WTC11 (cell line): ENCODE data around the gene PEX11B. TPM values are rescaled to one million over a fixed set of nuclear protein-coding genes. Genes with fewer than 3 reads are reported as not detected.

Source experiments
- ATAC-seq: fragments of 200-7000 bp; cut with Tn5 transposase; 2 replicates; pipeline ENCODE4 v1.10.0; 2021; ENCODE audit warnings: mild to moderate bottlenecking, moderate library complexity
- CTCF ChIA-PET: fragments of 300-600 bp; sonication (Branson Sonifier 250); formaldehyde crosslinking; loops from one replicate; lab custom pipeline; 2021; ENCODE audit warnings: antibody characterized with exemption; lab: Charles Lee
- POLR2A ChIA-PET: fragments of 350-600 bp; sonication (Branson Sonifier 250); formaldehyde crosslinking; loops from one replicate; lab custom pipeline; 2021; ENCODE audit warnings: antibody characterized with exemption; lab: Charles Lee
- DNase-seq: peaks from one replicate; pipeline ENCODE4 v3.0.0; 2021; ENCODE audit warnings: low spot score
- H3K27ac Mint-ChIP-seq: 2 replicates; pipeline ENCODE4 v1.8.0; 2021; ENCODE audit warnings: mixed read lengths
- H3K27me3 Mint-ChIP-seq: 2 replicates; pipeline ENCODE4 v1.8.0; 2021; ENCODE audit warnings: low read depth, mild to moderate bottlenecking, moderate library complexity, mixed read lengths
- H3K36me3 Mint-ChIP-seq: 2 replicates; pipeline ENCODE4 v1.8.0; 2021; ENCODE audit warnings: mixed read lengths
- H3K4me1 Mint-ChIP-seq: 2 replicates; pipeline ENCODE4 v1.8.0; 2022; ENCODE audit warnings: mixed read lengths
- H3K4me3 Mint-ChIP-seq: 2 replicates; pipeline ENCODE4 v1.8.0; 2021; ENCODE audit warnings: mild to moderate bottlenecking, moderate library complexity, mixed read lengths
- H3K9me3 Mint-ChIP-seq: 2 replicates; pipeline ENCODE4 v1.8.0; 2021; ENCODE audit warnings: mixed read lengths
- AR ChIP-seq: fragments of 250-450 bp; sonication (Bioruptor Pico); IDR thresholded peaks from 2 replicates; pipeline ENCODE4 v1.9.0; 2021; ENCODE audit warnings: mild to moderate bottlenecking
- ATF1 ChIP-seq: sonication (generic); formaldehyde crosslinking; IDR thresholded peaks from 2 replicates; pipeline ENCODE4 v1.8.1; 2023; ENCODE audit warnings: mild to moderate bottlenecking, moderate library complexity, missing genetic modification reagents
- ATF6 ChIP-seq: sonication (generic); formaldehyde crosslinking; IDR thresholded peaks from 2 replicates; pipeline ENCODE4 v1.8.1; 2023; ENCODE audit warnings: mild to moderate bottlenecking, missing genetic modification reagents
- CBFB ChIP-seq: sonication (generic); formaldehyde crosslinking; IDR thresholded peaks from 2 replicates; pipeline ENCODE4 v1.8.1; 2022; ENCODE audit warnings: mild to moderate bottlenecking, low read depth, missing genetic modification reagents
- CREM ChIP-seq: sonication (generic); formaldehyde crosslinking; IDR thresholded peaks from 2 replicates; pipeline ENCODE4 v1.8.1; 2022; ENCODE audit warnings: mild to moderate bottlenecking, missing genetic modification reagents, moderate library complexity
- ERG ChIP-seq: fragments of 250-450 bp; sonication (Bioruptor Pico); IDR thresholded peaks from 2 replicates; pipeline ENCODE4 v1.8.0; 2021; ENCODE audit warnings: mild to moderate bottlenecking
- NR2C2 ChIP-seq: sonication (generic); formaldehyde crosslinking; IDR thresholded peaks from 2 replicates; pipeline ENCODE4 v1.8.0; 2022; ENCODE audit warnings: mild to moderate bottlenecking, missing genetic modification reagents
- RORB ChIP-seq: fragments of 250-450 bp; sonication (Bioruptor Pico); IDR thresholded peaks from 2 replicates; pipeline ENCODE4 v1.9.0; 2021; ENCODE audit warnings: mild to moderate bottlenecking
- SP1 ChIP-seq: sonication (generic); formaldehyde crosslinking; conservative IDR thresholded peaks from 2 replicates; pipeline ENCODE4 v1.8.1; 2022; ENCODE audit warnings: missing genetic modification reagents
- TCF7 ChIP-seq: sonication (generic); formaldehyde crosslinking; IDR thresholded peaks from 2 replicates; pipeline ENCODE4 v1.8.0; 2022; ENCODE audit warnings: mild to moderate bottlenecking, low read depth, missing genetic modification reagents, moderate library complexity
- ZNF219 ChIP-seq: sonication (generic); formaldehyde crosslinking; IDR thresholded peaks from 2 replicates; pipeline ENCODE4 v1.8.0; 2023; ENCODE audit warnings: missing genetic modification reagents, mild to moderate bottlenecking, borderline replicate concordance
- ZNF396 ChIP-seq: fragments of 250-450 bp; sonication (Bioruptor Pico); IDR thresholded peaks from 2 replicates; pipeline ENCODE4 v1.8.0; 2021; ENCODE audit warnings: mild to moderate bottlenecking, moderate library complexity, borderline replicate concordance
- ZNF532 ChIP-seq: fragments of 250-450 bp; sonication (Bioruptor Pico); IDR thresholded peaks from 2 replicates; pipeline ENCODE4 v1.9.0; 2021; ENCODE audit warnings: mild to moderate bottlenecking, borderline replicate concordance
- total RNA-seq: library from RNA; stranded (reverse); gene quantifications from 3 replicates; pipeline ENCODE4 v1.2.3, GENCODE V29; 2021
- TF ChIP-seq, protein P1 (sequence below): sonication (generic); formaldehyde crosslinking; IDR thresholded peaks from 2 replicates; pipeline ENCODE4 v1.8.0; 2022; ENCODE audit warnings: mild to moderate bottlenecking, missing genetic modification reagents
- TF ChIP-seq, protein P2 (sequence below): sonication (generic); formaldehyde crosslinking; IDR thresholded peaks from 2 replicates; pipeline ENCODE4 v1.8.1; 2022; ENCODE audit warnings: mild to moderate bottlenecking, moderate library complexity, missing genetic modification reagents
- TF ChIP-seq, protein P3 (sequence below): sonication (generic); formaldehyde crosslinking; IDR thresholded peaks from 2 replicates; pipeline ENCODE4 v1.8.0; 2023; ENCODE audit warnings: missing genetic modification reagents, mild to moderate bottlenecking, borderline replicate concordance

Gene PEX11B
- total RNA-seq, 1 experiment from 2014 or later: 11.8 TPM

DNA sequence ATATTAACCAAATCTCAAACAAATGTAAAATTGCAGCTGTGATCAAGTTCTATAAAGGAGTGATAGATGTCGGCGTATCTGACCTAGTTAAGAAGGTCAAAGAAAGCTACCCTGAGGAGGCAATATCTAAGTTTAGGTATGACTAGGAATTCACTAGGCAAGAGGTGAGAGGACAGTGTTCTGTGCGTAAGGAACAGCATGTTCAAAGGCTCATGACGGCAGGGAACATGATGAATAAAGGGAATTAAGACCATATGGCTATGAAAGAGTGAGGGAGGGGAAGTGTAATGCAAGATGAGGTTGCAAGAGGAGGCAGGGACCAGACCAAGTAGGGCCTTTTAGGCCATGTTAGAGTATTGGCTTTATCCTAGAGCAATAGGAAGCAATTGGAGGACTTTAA, 30.7 kb upstream of the PEX11B start:
- ChIA-PET POLR2A (no interaction called here), CTCF (interaction anchor here (1.8 kb wide), 1 partner anchor 8 kb away, joined by 9 read pairs; the partner anchor contains the start of gene LIX1L)
- Mint-ChIP-seq H3K4me1 (peaks cover 19% of the 10 kb centered on the region), H3K27me3 (peaks cover 15% of the 10 kb centered on the region), H3K36me3 (no peaks in the 10 kb centered on the region), H3K4me3 (no peak overlapping the region), H3K27ac (no peak overlapping the region), H3K9me3 (no peaks in the 10 kb centered on the region)
- no peak for TF ChIP-seq AR (CRISPR knock-in tag)
- TF ChIP-seq, protein P1, sequence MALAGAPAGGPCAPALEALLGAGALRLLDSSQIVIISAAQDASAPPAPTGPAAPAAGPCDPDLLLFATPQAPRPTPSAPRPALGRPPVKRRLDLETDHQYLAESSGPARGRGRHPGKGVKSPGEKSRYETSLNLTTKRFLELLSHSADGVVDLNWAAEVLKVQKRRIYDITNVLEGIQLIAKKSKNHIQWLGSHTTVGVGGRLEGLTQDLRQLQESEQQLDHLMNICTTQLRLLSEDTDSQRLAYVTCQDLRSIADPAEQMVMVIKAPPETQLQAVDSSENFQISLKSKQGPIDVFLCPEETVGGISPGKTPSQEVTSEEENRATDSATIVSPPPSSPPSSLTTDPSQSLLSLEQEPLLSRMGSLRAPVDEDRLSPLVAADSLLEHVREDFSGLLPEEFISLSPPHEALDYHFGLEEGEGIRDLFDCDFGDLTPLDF (CRISPR knock-in tag): no peak
- TF ChIP-seq CBFB (CRISPR knock-in tag): no peak
- TF ChIP-seq, protein P2, sequence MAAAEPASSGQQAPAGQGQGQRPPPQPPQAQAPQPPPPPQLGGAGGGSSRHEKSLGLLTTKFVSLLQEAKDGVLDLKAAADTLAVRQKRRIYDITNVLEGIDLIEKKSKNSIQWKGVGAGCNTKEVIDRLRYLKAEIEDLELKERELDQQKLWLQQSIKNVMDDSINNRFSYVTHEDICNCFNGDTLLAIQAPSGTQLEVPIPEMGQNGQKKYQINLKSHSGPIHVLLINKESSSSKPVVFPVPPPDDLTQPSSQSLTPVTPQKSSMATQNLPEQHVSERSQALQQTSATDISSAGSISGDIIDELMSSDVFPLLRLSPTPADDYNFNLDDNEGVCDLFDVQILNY (CRISPR knock-in tag): no peak
- TF ChIP-seq, protein P3, sequence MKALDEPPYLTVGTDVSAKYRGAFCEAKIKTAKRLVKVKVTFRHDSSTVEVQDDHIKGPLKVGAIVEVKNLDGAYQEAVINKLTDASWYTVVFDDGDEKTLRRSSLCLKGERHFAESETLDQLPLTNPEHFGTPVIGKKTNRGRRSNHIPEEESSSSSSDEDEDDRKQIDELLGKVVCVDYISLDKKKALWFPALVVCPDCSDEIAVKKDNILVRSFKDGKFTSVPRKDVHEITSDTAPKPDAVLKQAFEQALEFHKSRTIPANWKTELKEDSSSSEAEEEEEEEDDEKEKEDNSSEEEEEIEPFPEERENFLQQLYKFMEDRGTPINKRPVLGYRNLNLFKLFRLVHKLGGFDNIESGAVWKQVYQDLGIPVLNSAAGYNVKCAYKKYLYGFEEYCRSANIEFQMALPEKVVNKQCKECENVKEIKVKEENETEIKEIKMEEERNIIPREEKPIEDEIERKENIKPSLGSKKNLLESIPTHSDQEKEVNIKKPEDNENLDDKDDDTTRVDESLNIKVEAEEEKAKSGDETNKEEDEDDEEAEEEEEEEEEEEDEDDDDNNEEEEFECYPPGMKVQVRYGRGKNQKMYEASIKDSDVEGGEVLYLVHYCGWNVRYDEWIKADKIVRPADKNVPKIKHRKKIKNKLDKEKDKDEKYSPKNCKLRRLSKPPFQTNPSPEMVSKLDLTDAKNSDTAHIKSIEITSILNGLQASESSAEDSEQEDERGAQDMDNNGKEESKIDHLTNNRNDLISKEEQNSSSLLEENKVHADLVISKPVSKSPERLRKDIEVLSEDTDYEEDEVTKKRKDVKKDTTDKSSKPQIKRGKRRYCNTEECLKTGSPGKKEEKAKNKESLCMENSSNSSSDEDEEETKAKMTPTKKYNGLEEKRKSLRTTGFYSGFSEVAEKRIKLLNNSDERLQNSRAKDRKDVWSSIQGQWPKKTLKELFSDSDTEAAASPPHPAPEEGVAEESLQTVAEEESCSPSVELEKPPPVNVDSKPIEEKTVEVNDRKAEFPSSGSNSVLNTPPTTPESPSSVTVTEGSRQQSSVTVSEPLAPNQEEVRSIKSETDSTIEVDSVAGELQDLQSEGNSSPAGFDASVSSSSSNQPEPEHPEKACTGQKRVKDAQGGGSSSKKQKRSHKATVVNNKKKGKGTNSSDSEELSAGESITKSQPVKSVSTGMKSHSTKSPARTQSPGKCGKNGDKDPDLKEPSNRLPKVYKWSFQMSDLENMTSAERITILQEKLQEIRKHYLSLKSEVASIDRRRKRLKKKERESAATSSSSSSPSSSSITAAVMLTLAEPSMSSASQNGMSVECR (CRISPR knock-in tag): no peak
- no peak for TF ChIP-seq ZNF219 (CRISPR knock-in tag)
- no peak for TF ChIP-seq SP1 (CRISPR knock-in tag)
- TF ChIP-seq CREM: no peak
- ATAC-seq (no peak), DNase-seq (no peak)

DNA sequence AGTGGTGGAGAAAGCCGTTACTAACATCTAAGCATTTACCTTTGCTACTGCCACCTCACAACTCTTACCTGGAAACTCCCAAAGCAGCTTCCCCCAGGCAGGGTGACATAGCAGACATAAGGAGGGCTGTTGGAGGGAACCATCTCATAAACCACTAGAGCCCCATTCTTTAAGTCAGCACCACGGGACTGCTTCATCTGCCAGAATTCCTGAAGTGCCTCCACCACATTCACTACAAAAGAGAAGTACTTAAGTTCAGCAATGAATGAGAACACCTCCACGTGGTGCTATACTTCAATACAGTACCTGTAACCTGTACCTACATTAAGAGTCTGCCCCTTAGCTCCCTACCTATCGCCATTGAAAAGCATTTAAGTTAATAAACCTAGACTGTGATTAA, 29.0 kb upstream of the PEX11B start:
- POLR2A ChIA-PET: no interaction called here
- peak; percentile 93 for ATAC-seq
- no peak overlapping the region for H3K27ac Mint-ChIP-seq
- H3K36me3 Mint-ChIP-seq: no peaks in the 10 kb centered on the region
- H3K4me1 Mint-ChIP-seq: peaks cover 19% of the 10 kb centered on the region
- H3K27me3 Mint-ChIP-seq: peaks cover 4% of the 10 kb centered on the region
- CTCF ChIA-PET: interaction anchor here (1.3 kb wide), 1 partner anchor 102 kb away, joined by 3 read pairs; the partner anchor contains the start of gene NUDT17
- DNase-seq: no peak
- H3K9me3 Mint-ChIP-seq: no peaks in the 10 kb centered on the region
- no peak overlapping the region for H3K4me3 Mint-ChIP-seq
- TF ChIP-seq RORB (CRISPR knock-in tag) (no peak), ERG (CRISPR knock-in tag) (no peak), NR2C2 (no peak), ZNF532 (CRISPR knock-in tag) (no peak), ATF6 (CRISPR knock-in tag) (no peak), TCF7 (CRISPR knock-in tag) (no peak), ZNF396 (no peak), ATF1 (no peak)
- TF ChIP-seq, protein P1 (CRISPR knock-in tag): no peak
